K562 (cell line): ENCODE results near the gene CDH8. TPM values are rescaled to one million over a fixed set of nuclear protein-coding genes. Genes with fewer than 3 reads are reported as not detected.

Experiments
- ATAC-seq: fragments of 200-7000 bp; cut with Tn5 transposase; 3 replicates; pipeline ENCODE4 v1.9.1; 2020; ENCODE audit warnings: moderate library complexity
- BruUV-seq: library from RNA; stranded (reverse); fragments of 400-500 nt; replicated peaks from 2 replicates; lab custom pipeline; 2021; lab: Mats Ljungman, UMichigan
- CTCF ChIA-PET: fragments of 300-600 bp; formaldehyde crosslinking; extraction: SDS; loops from one replicate; lab custom pipeline; 2021; ENCODE audit warnings: low intra/inter-chr PET ratio; lab: Yijun Ruan, JAX
- POLR2A ChIA-PET: fragments of 300-600, 350-650 bp; sonication (Branson Sonifier 250); formaldehyde crosslinking; extraction: SDS; loops from one replicate; lab custom pipeline; 2021; ENCODE audit warnings: antibody characterized with exemption, inconsistent platforms; lab: Yijun Ruan, JAX
- DNase-seq, 4 experiments: peaks; one replicate each; pipeline versions ENCODE4 v3.0.0 to v3.0.0-alpha.2; 2011 to 2018; ENCODE audit warnings: low spot score in 3 of 4, mixed read lengths in 3 of 4; ENCODE audit errors: extremely low read depth in 1 of 4
- FAIRE-seq: peaks from 2 replicates; lab custom pipeline; 2011; peaks lifted over from hg19 to GRCh38; lab: Jason Lieb, UNC
- H2AFZ ChIP-seq: 2 replicates; pipeline ENCODE4 v1.6.0; 2011; ENCODE audit warnings: low read depth, low read length, control low read depth, inconsistent platforms
- H3K27ac ChIP-seq: fragments of 200-600 bp; 3 replicates; pipeline ENCODE4 v1.8.0; 2011; ENCODE audit warnings: low read depth, mild to moderate bottlenecking, control low read depth, inconsistent platforms, low read length, moderate library complexity, mixed read lengths; ENCODE audit errors: extremely low read depth
- H3K27me3 ChIP-seq, 2 experiments: fragments of 300-600 bp in 1 of 2; 2 replicates in 1 of 2; 3 replicates in 1 of 2; pipeline versions ENCODE4 v1.6.0 to v1.8.0; 2011; ENCODE audit warnings: inconsistent platforms in 2 of 2, low read length in 2 of 2, mild to moderate bottlenecking in 1 of 2, mixed read lengths in 1 of 2, moderate library complexity in 1 of 2; ENCODE audit not compliant: control insufficient read depth in 2 of 2, insufficient read depth in 2 of 2
- H3K36me3 ChIP-seq: fragments of 300-600 bp; 3 replicates; pipeline ENCODE4 v1.8.0; 2011; ENCODE audit warnings: mild to moderate bottlenecking, low read length, inconsistent platforms; ENCODE audit not compliant: control insufficient read depth, insufficient read depth
- H3K4me1 ChIP-seq, 2 experiments: fragments of 200-600 bp in 1 of 2; replicated peaks in 1 of 2; 2 replicates in 1 of 2; 3 replicates in 1 of 2; pipeline versions ENCODE4 v1.5.1 to v1.8.0; 2011; ENCODE audit warnings: inconsistent platforms in 2 of 2, low read length in 2 of 2, mild to moderate bottlenecking in 1 of 2, mixed read lengths in 1 of 2, moderate library complexity in 1 of 2; ENCODE audit not compliant: control insufficient read depth in 2 of 2, insufficient read depth in 2 of 2
- H3K4me2 ChIP-seq: 2 replicates; pipeline ENCODE4 v1.6.1; 2011; ENCODE audit warnings: low read length, control low read depth, inconsistent platforms, mixed read lengths; ENCODE audit not compliant: insufficient read depth
- H3K4me3 ChIP-seq: fragments of 200-600 bp; sonication (generic), shearing (Covaris generic); 2 replicates; pipeline ENCODE4 v1.5.1; 2016; ENCODE audit warnings: control low read depth, inconsistent platforms
- H3K79me2 ChIP-seq: fragments of 200-600 bp; 3 replicates; pipeline ENCODE4 v1.8.0; 2011; ENCODE audit warnings: low read length, inconsistent platforms; ENCODE audit not compliant: control insufficient read depth, insufficient read depth
- H3K9ac ChIP-seq, 2 experiments: 2 replicates each; pipeline versions ENCODE4 v1.6.0 to v1.6.1; 2011; ENCODE audit warnings: low read depth in 2 of 2, low read length in 2 of 2, control low read depth in 1 of 2, inconsistent platforms in 1 of 2, mild to moderate bottlenecking in 1 of 2, mixed read lengths in 1 of 2; ENCODE audit not compliant: insufficient read depth in 1 of 2
- H3K9me1 ChIP-seq: one replicate; pipeline ENCODE4 v1.6.0; 2011; ENCODE audit warnings: inconsistent platforms, mild to moderate bottlenecking, low read length, moderate library complexity; ENCODE audit not compliant: control insufficient read depth, insufficient read depth
- H3K9me3 ChIP-seq: replicated peaks from 2 replicates; pipeline ENCODE4 v1.5.1; 2011; ENCODE audit warnings: low read depth, low read length, inconsistent platforms; ENCODE audit not compliant: control insufficient read depth, insufficient read depth
- H4K20me1 ChIP-seq: replicated peaks from 2 replicates; pipeline ENCODE4 v1.6.1; 2011; ENCODE audit warnings: low read length, inconsistent platforms, mixed read lengths; ENCODE audit not compliant: control insufficient read depth, insufficient read depth
- ATF3 ChIP-seq, 2 experiments: fragments of 450-650 bp in 1 of 2; sonication (generic) in 1 of 2; formaldehyde crosslinking in 1 of 2; IDR thresholded peaks in 1 of 2; conservative IDR thresholded peaks in 1 of 2; 2 replicates each; pipeline versions ENCODE4 v1.6.1 to v1.8.1; 2016 to 2023; ENCODE audit warnings: mild to moderate bottlenecking in 2 of 2, moderate library complexity in 2 of 2, inconsistent platforms in 1 of 2, missing genetic modification reagents in 1 of 2
- DEAF1 ChIP-seq: fragments of 450-650 bp; formaldehyde crosslinking; IDR thresholded peaks from 2 replicates; pipeline ENCODE4 v1.4.0; 2020; ENCODE audit warnings: mild to moderate bottlenecking, moderate library complexity
- GATAD2A ChIP-seq: fragments of 450-650 bp; IDR thresholded peaks from 2 replicates; pipeline ENCODE4 v1.6.1; 2017
- POU5F1 ChIP-seq: fragments of 150-350 bp; IDR thresholded peaks from 2 replicates; pipeline ENCODE4 v1.6.1; 2014; ENCODE audit warnings: borderline replicate concordance, low read length, low read depth, mild to moderate bottlenecking; ENCODE audit not compliant: partially characterized antibody
- SP1 ChIP-seq: sonication (generic); formaldehyde crosslinking; IDR thresholded peaks from 2 replicates; pipeline ENCODE4 v1.8.1; 2022; ENCODE audit warnings: mild to moderate bottlenecking, missing genetic modification reagents
- TAL1 ChIP-seq: fragments of 450-650 bp; IDR thresholded peaks from 2 replicates; pipeline ENCODE4 v1.6.1; 2016; ENCODE audit warnings: mild to moderate bottlenecking
- WGBS: fragments of 100-300 bp; shearing (Covaris generic); methylation state at CpG from one replicate; pipeline ENCODE4 v1.1.6; 2016; ENCODE audit warnings: low coverage, mixed read lengths; ENCODE audit not compliant: insufficient coverage; ENCODE audit errors: missing lambda C conversion rate; 5-methylcytosine and 5-hydroxymethylcytosine counted together
- in situ Hi-C: fragments of 300-500 bp; cut with MboI; formaldehyde crosslinking; loops from 4 replicates; pipeline ENCODE4 v1.15.0; 2018; ENCODE audit warnings: inconsistent platforms, mixed read lengths
- intact Hi-C: fragments of 100-400 bp; cut with micrococcal nuclease; formaldehyde crosslinking; loops from 2 replicates; pipeline ENCODE4 v1.14.2; 2022
- polyA plus RNA-seq, 8 experiments: library from polyadenylated mRNA; depleted of rRNA in 4 of 8; stranded (reverse) in 5 of 8; unstranded in 3 of 8; fragments of >200 nt; fragmentation: Nextera tagmentation in 2 of 8; fragmentation: Illumina TruSeq in 1 of 8; extraction: Ambion mirVana in 2 of 8; extraction: Trizol in 1 of 8; gene quantifications; 2 replicates each; pipeline versions ENCODE4 v1.2.1 to v1.2.3, GENCODE V29; 2011 to 2014; ENCODE audit warnings: inconsistent platforms in 1 of 8, missing spikeins in 1 of 8
- total RNA-seq, 7 experiments: library from RNA; depleted of rRNA in 6 of 7; stranded (reverse); fragments of >200 nt in 6 of 7; fragmentation: Illumina TruSeq in 2 of 7; extraction: Trizol in 2 of 7; gene quantifications; 2 replicates each; pipeline versions ENCODE4 v1.2.1 to v1.2.3, GENCODE V29; 2011 to 2021; ENCODE audit warnings: low replicate concordance in 1 of 7

CDH8 gene
- total and polyA plus RNA-seq, 9 of the 15 experiments (the other 6 are each of a cell fraction or from before 2014, with no cell fraction given): 0.22 to 1.4 (median 0.42) TPM; not detected in 4

GRCh38 chr16:61681673-61682072 is 354.6 kb downstream of the CDH8 start (continued):
- no peak for TF ChIP-seq ATF3 (IDR thresholded peaks at IDR 0.05)
- no peak for TF ChIP-seq ATF3 (CRISPR knock-in tag; conservative IDR thresholded peaks at IDR 0.05)

- H3K9me3 ChIP-seq: no peaks in the 10 kb centered on the region
- no peaks in the 10 kb centered on the region for H4K20me1 ChIP-seq
- FAIRE-seq (no peak), ATAC-seq (no peak), DNase-seq (no peak)
- no peak overlapping the region for H3K9ac ChIP-seq
- no peaks in the 10 kb centered on the region for H3K4me1 ChIP-seq
- H3K27ac ChIP-seq: no peak overlapping the region
- POLR2A ChIA-PET: no interaction called here
- no peaks in the 10 kb centered on the region for H3K9me1 ChIP-seq
- H2AFZ ChIP-seq: no peak overlapping the region
- intact Hi-C loops: no loop called here
- no peak overlapping the region for H3K4me3 ChIP-seq
- in situ Hi-C loops: no loop called here
- BruUV-seq: no TSS peak
- WGBS: 0% methylated on average over 1 of the region's 1 CpG
- TF ChIP-seq POU5F1: no peak
- no peak for TF ChIP-seq SP1 (CRISPR knock-in tag)
- no peak for TF ChIP-seq TAL1
- TF ChIP-seq GATAD2A: no peak
- no peak for TF ChIP-seq DEAF1
- TF ChIP-seq, all 486 proteins: peak for 0
- H3K79me2 ChIP-seq: no peaks in the 10 kb centered on the region
- CTCF ChIA-PET: no interaction called here
- H3K27me3 ChIP-seq: no peaks in the 10 kb centered on the region
- no peak overlapping the region for H3K4me2 ChIP-seq
- no peaks in the 10 kb centered on the region for H3K36me3 ChIP-seq
Measured at GRCh38 chr16:61681124-61681523, 355.1 kb downstream of the CDH8 start.
